Keratinocyte (primary cell): Measurements from ENCODE around the gene CRTC3.

Experiments
- EZH2 ChIP-seq: IDR thresholded peaks from one replicate; pipeline ENCODE4 v1.6.1; 2012; ENCODE audit warnings: inconsistent platforms, mild to moderate bottlenecking, low read length, moderate library complexity
- TF ChIP-seq, protein P1 (sequence below), 3 experiments: IDR thresholded peaks in 1 of 3; conservative IDR thresholded peaks in 1 of 3; optimal IDR thresholded peaks in 1 of 3; 2 replicates in 2 of 3; 3 replicates in 1 of 3; pipeline versions ENCODE3 to v1.5.1; 2011; ENCODE audit warnings: low read length in 3 of 3, mild to moderate bottlenecking in 3 of 3, moderate library complexity in 2 of 3, control low read depth in 1 of 3, inconsistent platforms in 1 of 3; ENCODE audit not compliant: insufficient read depth in 2 of 3; ENCODE audit errors: extremely low read depth in 1 of 3

DNA sequence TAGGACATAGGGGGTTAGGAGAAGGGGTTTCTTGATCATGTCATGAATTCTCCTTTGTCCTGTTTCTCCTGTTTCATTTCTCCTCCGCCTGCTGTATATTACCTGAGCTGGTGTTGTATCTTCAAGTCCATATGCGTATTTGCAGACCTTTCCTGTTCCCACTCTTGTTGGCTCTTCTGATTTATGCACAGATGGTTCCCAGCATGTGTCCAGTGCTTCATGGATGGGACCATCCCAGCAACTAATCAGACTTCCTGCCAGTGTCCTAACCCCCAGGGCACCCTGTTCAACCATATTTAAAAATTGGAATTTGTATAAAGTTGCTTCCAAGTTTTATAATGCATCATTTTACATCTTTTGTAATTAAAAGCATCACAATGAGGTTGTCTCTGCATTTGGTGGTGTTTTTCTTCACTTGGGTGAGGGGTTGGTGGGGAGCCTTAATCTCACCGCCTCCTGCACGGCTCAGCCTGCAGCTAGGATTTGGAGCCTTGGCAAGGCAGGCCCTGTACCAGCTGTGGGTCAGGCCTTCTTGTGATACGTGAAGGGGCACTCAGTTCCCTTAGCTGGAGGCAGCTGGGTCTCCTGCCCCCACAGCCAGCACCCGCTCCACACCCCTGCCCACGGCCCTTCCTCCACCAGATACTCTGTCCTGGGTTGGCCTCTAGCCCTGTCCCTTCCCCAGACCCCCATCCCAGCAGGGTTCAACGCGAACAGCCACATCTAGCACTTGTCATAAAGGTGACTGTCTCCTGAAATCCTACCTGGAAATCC, 115.4 kb downstream of the CRTC3 start:
- TF ChIP-seq, protein P1, sequence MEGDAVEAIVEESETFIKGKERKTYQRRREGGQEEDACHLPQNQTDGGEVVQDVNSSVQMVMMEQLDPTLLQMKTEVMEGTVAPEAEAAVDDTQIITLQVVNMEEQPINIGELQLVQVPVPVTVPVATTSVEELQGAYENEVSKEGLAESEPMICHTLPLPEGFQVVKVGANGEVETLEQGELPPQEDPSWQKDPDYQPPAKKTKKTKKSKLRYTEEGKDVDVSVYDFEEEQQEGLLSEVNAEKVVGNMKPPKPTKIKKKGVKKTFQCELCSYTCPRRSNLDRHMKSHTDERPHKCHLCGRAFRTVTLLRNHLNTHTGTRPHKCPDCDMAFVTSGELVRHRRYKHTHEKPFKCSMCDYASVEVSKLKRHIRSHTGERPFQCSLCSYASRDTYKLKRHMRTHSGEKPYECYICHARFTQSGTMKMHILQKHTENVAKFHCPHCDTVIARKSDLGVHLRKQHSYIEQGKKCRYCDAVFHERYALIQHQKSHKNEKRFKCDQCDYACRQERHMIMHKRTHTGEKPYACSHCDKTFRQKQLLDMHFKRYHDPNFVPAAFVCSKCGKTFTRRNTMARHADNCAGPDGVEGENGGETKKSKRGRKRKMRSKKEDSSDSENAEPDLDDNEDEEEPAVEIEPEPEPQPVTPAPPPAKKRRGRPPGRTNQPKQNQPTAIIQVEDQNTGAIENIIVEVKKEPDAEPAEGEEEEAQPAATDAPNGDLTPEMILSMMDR (optimal IDR thresholded peaks at IDR 0.05 in 1 of 3, IDR thresholded peaks at IDR 0.05 in 1 of 3, conservative IDR thresholded peaks at IDR 0.05 in 1 of 3; ENCODE audit: extremely low read depth in 1 of 3, insufficient read depth in 2 of 3, low read length in 3 of 3) = no peak
- TF ChIP-seq EZH2 = no peak
